H7 (cell line): ENCODE results near the gene TSPAN33. TPM values are rescaled to one million over a fixed set of nuclear protein-coding genes. Genes with fewer than 3 reads are reported as not detected.
A peak's percentile ranks its signal among the peaks of the same experiment; 100 is the strongest.

Source experiments
- DNase-seq: peaks from one replicate; pipeline ENCODE4 v3.0.0; 2012
- H3K27me3 ChIP-seq: 2 replicates; pipeline ENCODE4 v1.6.0; 2011; ENCODE audit warnings: mild to moderate bottlenecking, low read length; ENCODE audit not compliant: control insufficient read depth, insufficient read depth
- H3K36me3 ChIP-seq: replicated peaks from 2 replicates; pipeline ENCODE4 v1.5.1; 2011; ENCODE audit warnings: low read length; ENCODE audit not compliant: control insufficient read depth, insufficient read depth
- H3K4me3 ChIP-seq: 2 replicates; pipeline ENCODE4 v1.5.1; 2011; ENCODE audit warnings: low read depth, mild to moderate bottlenecking, control low read depth, low read length, moderate library complexity; ENCODE audit not compliant: insufficient read depth
- total RNA-seq: library from RNA; depleted of rRNA; stranded (reverse); fragments of >200 nt; shearing (Covaris generic); gene quantifications from 2 replicates; pipeline ENCODE4 v1.2.3, GENCODE V29; 2014

TSPAN33 gene
- total RNA-seq, 1 experiment from 2014 or later: 19.7 TPM

- H3K4me3 ChIP-seq: no peak overlapping the region
- no peak for DNase-seq
- no peaks in the 10 kb centered on the region for H3K27me3 ChIP-seq
- no peaks in the 10 kb centered on the region for H3K36me3 ChIP-seq
Measured at GRCh38 chr7:129176916-129177710, 32.6 kb downstream of the TSPAN33 start.

GRCh38 chr7:129184981-129185670, 40.6 kb downstream of the TSPAN33 start:
- H3K36me3 ChIP-seq: no peaks in the 10 kb centered on the region
- H3K4me3 ChIP-seq: no peak overlapping the region
- peak; percentile 12 for DNase-seq

GRCh38 chr7:129186749-129187260, 42.3 kb downstream of the TSPAN33 start:
- Histone ChIP-seq H3K4me3 (no peak overlapping the region), H3K27me3 (peaks cover 16% of the 10 kb centered on the region), H3K36me3 (no peaks in the 10 kb centered on the region)
- no peak for DNase-seq

More at GRCh38 chr7:129184981-129185670, 40.6 kb downstream of the TSPAN33 start:
- H3K27me3 ChIP-seq: peaks cover 15% of the 10 kb centered on the region

- H3K36me3 ChIP-seq: no peaks in the 10 kb centered on the region; the same call in 1 of the 2 replicates
- H3K27me3 ChIP-seq: peaks cover 16% of the 10 kb centered on the region
- peak; percentile 13 for DNase-seq
- H3K4me3 ChIP-seq: peak overlapping the region; percentile 84
Measured at GRCh38 chr7:129187681-129188371, 43.3 kb downstream of the TSPAN33 start.

GRCh38 chr7:129188372-129188891, 43.9 kb downstream of the TSPAN33 start, which contains the start of gene SMO:
SMO (plus strand) TSS chr7:129188633; CDS start chr7:129189152, 519 bp downstream.
- peaks cover 1% of the 10 kb centered on the region; the same call in 1 of the 2 replicates for H3K36me3 ChIP-seq
- peaks cover 16% of the 10 kb centered on the region for H3K27me3 ChIP-seq
- peak; percentile 98 for DNase-seq
- peak within 1 kb of the TSS; percentile 84 for H3K4me3 ChIP-seq

GRCh38 chr7:129188892-129189660, 44.6 kb downstream of the TSPAN33 start:
- H3K27me3 ChIP-seq: peaks cover 16% of the 10 kb centered on the region
- H3K4me3 ChIP-seq: peak overlapping the region; percentile 84
- no peak for DNase-seq
- peaks cover 1% of the 10 kb centered on the region; the same call in 1 of the 2 replicates for H3K36me3 ChIP-seq

GRCh38 chr7:129189661-129190310, 45.3 kb downstream of the TSPAN33 start:
- H3K4me3 ChIP-seq: peak overlapping the region; percentile 84
- H3K36me3 ChIP-seq: peaks cover 1% of the 10 kb centered on the region; the same call in 1 of the 2 replicates
- no peak for DNase-seq
- H3K27me3 ChIP-seq: peaks cover 16% of the 10 kb centered on the region

GRCh38 chr7:129191272-129191671, 46.8 kb downstream of the TSPAN33 start:
- DNase-seq: peak; percentile 8
- Histone ChIP-seq H3K27me3 (peaks cover 16% of the 10 kb centered on the region), H3K4me3 (no peak overlapping the region), H3K36me3 (peaks cover 1% of the 10 kb centered on the region; the same call in 1 of the 2 replicates)

GRCh38 chr7:129193892-129194291, 49.4 kb downstream of the TSPAN33 start:
- no peak overlapping the region for H3K4me3 ChIP-seq
- no peak for DNase-seq

GRCh38 chr7:129197771-129198170, 53.3 kb downstream of the TSPAN33 start:
- no peak overlapping the region for H3K4me3 ChIP-seq
- no peak for DNase-seq
- H3K27me3 ChIP-seq: no peaks in the 10 kb centered on the region
- H3K36me3 ChIP-seq: 0 out of 2 replicates have a peak, but pooled peaks cover 1% of the 10 kb centered on the region

More at GRCh38 chr7:129193892-129194291, 49.4 kb downstream of the TSPAN33 start:
- Histone ChIP-seq H3K36me3 (peaks cover 1% of the 10 kb centered on the region; the same call in 1 of the 2 replicates), H3K27me3 (peaks cover 3% of the 10 kb centered on the region; the same call in 1 of the 2 replicates)

- no peak overlapping the region for H3K4me3 ChIP-seq
- DNase-seq: no peak
- no peaks in the 10 kb centered on the region for H3K36me3 ChIP-seq
- H3K27me3 ChIP-seq: no peaks in the 10 kb centered on the region
Measured at GRCh38 chr7:129199406-129199805, 54.9 kb downstream of the TSPAN33 start.

- DNase-seq: no peak
- no peak overlapping the region for H3K4me3 ChIP-seq
- no peaks in the 10 kb centered on the region for H3K27me3 ChIP-seq
- peaks cover 14% of the 10 kb centered on the region for H3K36me3 ChIP-seq
Measured at GRCh38 chr7:129202058-129202777, 57.7 kb downstream of the TSPAN33 start.
